Effector memory CD4-positive, alpha-beta T cell (primary cell): Measurements from ENCODE around the gene ALOX5.
"Not testable (repeated sequence)": the region's sequence is repeated elsewhere in the genome, so short reads cannot be mapped to it uniquely, and the experiment has no call there.

Experiments
- DNase-seq, 3 donors: peaks; one replicate each; pipeline ENCODE4 v3.0.0-alpha.2; 2020
- H3K27ac ChIP-seq: 2 replicates; pipeline ENCODE4 v1.7.0; 2013; ENCODE audit warnings: mild to moderate bottlenecking, low read length, moderate library complexity; ENCODE audit not compliant: insufficient read depth, poor library complexity, severe bottlenecking
- H3K27me3 ChIP-seq: replicated peaks from 2 replicates; pipeline ENCODE4 v1.7.0; 2013; ENCODE audit warnings: mild to moderate bottlenecking, low read length; ENCODE audit not compliant: insufficient read depth, control insufficient read depth, poor library complexity, severe bottlenecking
- H3K36me3 ChIP-seq: 2 replicates; pipeline ENCODE4 v1.7.0; 2013; ENCODE audit warnings: mild to moderate bottlenecking, low read length, moderate library complexity; ENCODE audit not compliant: control insufficient read depth, insufficient read depth
- H3K4me1 ChIP-seq: 2 replicates; pipeline ENCODE4 v1.7.0; 2013; ENCODE audit warnings: low read length, mild to moderate bottlenecking; ENCODE audit not compliant: control insufficient read depth, insufficient read depth, poor library complexity, severe bottlenecking
- H3K4me3 ChIP-seq: 2 replicates; pipeline ENCODE4 v1.7.0; 2013; ENCODE audit warnings: low read length, low read depth, mild to moderate bottlenecking; ENCODE audit not compliant: insufficient read depth, poor library complexity, severe bottlenecking
- H3K9me3 ChIP-seq: 2 replicates; pipeline ENCODE4 v1.7.0; 2013; ENCODE audit warnings: mild to moderate bottlenecking, low read length, moderate library complexity; ENCODE audit not compliant: control insufficient read depth
- total RNA-seq, 3 donors: gene quantifications; one replicate each; lab custom pipeline; 2026; lab: John Stamatoyannopoulos, UW

ALOX5 gene
- total RNA-seq = 2.1 to 17.2 (median 14.2) reads per million in 3 donors

GRCh38 chr10:45373576-45374349 lies at the start of gene ALOX5:
ALOX5 (plus strand) TSS chr10:45374216; CDS start chr10:45374280, 64 bp downstream.
- H3K27ac ChIP-seq = no peak within 1 kb of the TSS
- H3K9me3 ChIP-seq = no peaks in the 10 kb centered on the region
- no peaks in the 10 kb centered on the region for H3K27me3 ChIP-seq
- H3K36me3 ChIP-seq = no peaks in the 10 kb centered on the region
- peak within 1 kb of the TSS; percentile 59 for H3K4me3 ChIP-seq
- H3K4me1 ChIP-seq = peaks cover 8% of the 10 kb centered on the region
- DNase-seq = peak; percentile 6 to 47 (median 25)

- Histone ChIP-seq H3K4me1 (no peaks in the 10 kb centered on the region), H3K27ac (no peak overlapping the region), H3K36me3 (no peaks in the 10 kb centered on the region), H3K9me3 (no peaks in the 10 kb centered on the region), H3K4me3 (no peak overlapping the region), H3K27me3 (no peaks in the 10 kb centered on the region)
- DNase-seq = no peak
Observed at GRCh38 chr10:45325116-45325515, 48.9 kb upstream of the ALOX5 start.

DNA sequence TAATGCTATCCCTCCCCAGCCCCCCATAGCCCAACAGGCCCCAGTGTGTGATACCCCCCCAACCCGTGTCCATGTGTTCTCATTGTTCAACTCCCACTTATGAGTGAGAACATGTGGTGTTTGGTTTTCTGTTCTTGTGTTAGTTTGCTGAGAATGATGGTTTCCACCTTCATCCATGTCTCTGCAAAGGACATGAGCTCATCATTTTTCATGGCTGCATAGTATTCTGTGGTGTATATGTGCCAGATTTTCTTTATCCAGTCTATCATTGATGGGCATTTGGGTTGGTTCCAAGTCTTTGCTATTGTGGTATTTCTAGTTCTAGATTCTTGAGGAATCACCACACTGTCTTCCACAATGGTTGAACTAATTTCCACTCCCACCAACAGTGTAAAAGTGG lies 47.2 kb upstream of the ALOX5 start:
- not testable (repeated sequence) for H3K4me3 ChIP-seq, H3K4me1 ChIP-seq, DNase-seq, H3K36me3 ChIP-seq, H3K27me3 ChIP-seq, H3K27ac ChIP-seq, H3K9me3 ChIP-seq

GRCh38 chr10:45331824-45332223 lies 42.2 kb upstream of the ALOX5 start:
- DNase-seq, H3K4me1 ChIP-seq, H3K27ac ChIP-seq, H3K9me3 ChIP-seq, H3K36me3 ChIP-seq, H3K4me3 ChIP-seq, H3K27me3 ChIP-seq: not testable (repeated sequence)

GRCh38 chr10:45339894-45340293 lies 34.1 kb upstream of the ALOX5 start:
- no peak overlapping the region for H3K27ac ChIP-seq
- no peak for DNase-seq
- no peaks in the 10 kb centered on the region for H3K4me1 ChIP-seq
- H3K36me3 ChIP-seq = no peaks in the 10 kb centered on the region
- H3K9me3 ChIP-seq = no peaks in the 10 kb centered on the region
- no peak overlapping the region for H3K4me3 ChIP-seq
- peaks cover 4% of the 10 kb centered on the region for H3K27me3 ChIP-seq

DNA sequence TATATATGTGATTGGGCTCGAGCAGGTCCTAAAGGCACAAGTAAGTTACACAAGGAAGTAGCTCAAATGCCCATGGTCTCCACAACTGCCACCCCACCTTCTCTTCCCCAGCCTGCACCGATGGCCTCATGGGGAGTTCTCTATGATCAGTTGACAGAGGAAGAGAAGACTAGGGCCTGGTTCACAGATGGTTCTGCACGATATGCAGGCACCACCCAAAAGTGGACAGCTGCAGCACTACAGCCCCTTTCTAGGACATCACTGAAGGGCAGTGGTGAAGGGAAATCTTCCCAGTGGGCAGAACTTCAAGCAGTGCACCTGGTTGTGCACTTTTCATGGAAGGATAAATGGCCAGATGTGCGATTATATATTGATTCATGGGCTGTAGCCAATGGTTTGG lies 33.6 kb upstream of the ALOX5 start:
- not testable (repeated sequence) for H3K4me1 ChIP-seq, H3K4me3 ChIP-seq, H3K27me3 ChIP-seq, H3K27ac ChIP-seq, H3K36me3 ChIP-seq, DNase-seq, H3K9me3 ChIP-seq

GRCh38 chr10:45346652-45347335 lies 27.2 kb upstream of the ALOX5 start:
- H3K27ac ChIP-seq, H3K4me3 ChIP-seq, H3K9me3 ChIP-seq, H3K36me3 ChIP-seq, DNase-seq, H3K27me3 ChIP-seq, H3K4me1 ChIP-seq: not testable (repeated sequence)

DNA sequence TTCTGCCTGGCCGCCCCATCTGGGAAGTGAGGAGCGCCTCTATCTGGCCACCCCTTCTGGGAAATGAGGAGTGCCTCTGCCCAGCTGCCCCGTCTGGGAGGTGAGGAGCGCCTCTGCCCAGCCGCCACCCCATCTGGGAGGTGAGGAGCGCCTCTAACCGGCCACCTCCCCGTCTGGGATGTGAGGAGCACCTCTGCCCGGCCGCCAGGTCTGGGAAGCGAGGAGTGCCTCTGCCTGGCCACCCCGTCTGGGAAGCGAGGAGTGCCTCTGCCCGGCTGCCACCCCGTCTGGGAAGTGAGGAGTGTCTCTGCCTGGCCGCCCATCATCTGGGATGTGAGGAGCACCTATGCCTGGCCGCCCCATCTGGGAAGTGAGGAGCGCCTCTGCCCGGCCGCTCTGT lies 26.6 kb upstream of the ALOX5 start:
- not testable (repeated sequence) for H3K27me3 ChIP-seq, H3K27ac ChIP-seq, H3K9me3 ChIP-seq, DNase-seq, H3K4me3 ChIP-seq, H3K4me1 ChIP-seq, H3K36me3 ChIP-seq

DNA sequence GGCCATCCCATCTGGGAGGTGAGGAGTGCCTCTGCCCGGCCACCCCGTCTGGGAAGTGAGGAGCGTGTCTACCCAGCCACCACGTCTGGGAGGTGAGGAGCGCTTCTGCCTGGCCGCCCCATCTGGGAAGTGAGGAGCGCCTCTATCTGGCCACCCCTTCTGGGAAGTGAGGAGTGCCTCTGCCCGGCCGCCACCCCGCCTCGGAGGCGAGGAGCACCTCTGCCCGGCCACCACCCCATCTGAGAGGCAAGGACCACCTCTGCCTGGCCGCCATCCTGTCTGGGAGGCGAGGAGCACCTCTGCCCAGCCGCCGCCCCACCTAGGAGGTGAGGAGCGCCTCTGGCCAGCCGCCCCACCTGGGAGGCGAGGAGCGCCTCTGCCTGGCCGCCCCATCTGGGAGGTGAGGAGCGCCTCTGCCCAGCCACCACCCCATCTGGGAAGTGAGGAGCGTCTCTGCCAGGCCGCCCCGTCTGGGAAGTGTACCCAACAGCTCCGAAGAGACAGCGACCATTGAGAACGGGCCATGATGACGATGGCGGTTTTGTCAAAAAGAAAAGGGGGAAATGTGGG lies 25.7 kb upstream of the ALOX5 start:
- DNase-seq, H3K36me3 ChIP-seq, H3K27ac ChIP-seq: not testable (repeated sequence)

GRCh38 chr10:45353186-45353585 lies 20.8 kb upstream of the ALOX5 start:
- Histone ChIP-seq H3K4me3 (no peak overlapping the region), H3K27me3 (no peaks in the 10 kb centered on the region), H3K36me3 (no peaks in the 10 kb centered on the region)

More for the DNA sequence above, 25.7 kb upstream of the ALOX5 start:
- not testable (repeated sequence) for H3K9me3 ChIP-seq, H3K4me1 ChIP-seq, H3K27me3 ChIP-seq, H3K4me3 ChIP-seq

More at GRCh38 chr10:45353186-45353585, 20.8 kb upstream of the ALOX5 start:
- no peak for DNase-seq
- no peak overlapping the region for H3K27ac ChIP-seq
- H3K4me1 ChIP-seq = no peaks in the 10 kb centered on the region
- no peaks in the 10 kb centered on the region for H3K9me3 ChIP-seq
